ENCODE results near the gene MGARP. TPM values are rescaled to one million over a fixed set of nuclear protein-coding genes. Genes with fewer than 3 reads are reported as not detected.

The MGARP gene
- total and polyA plus RNA-seq, 4 donors, result 0.09 to 0.17 (median 0.09) TPM; not detected in 1

- no peak for TF ChIP-seq MAX (IDR thresholded peaks at IDR 0.05)
These were observed 6.2 kb downstream of the MGARP start (continued) for GRCh38 chr4:139273835-139274234.

GRCh38 chr4:139267301-139267700, 12.7 kb downstream of the MGARP start:
- TF ChIP-seq JUND (IDR thresholded peaks at IDR 0.05), result no peak
- TF ChIP-seq HNF4G (IDR thresholded peaks at IDR 0.05), result no peak
- no peak overlapping the region for H3K27ac ChIP-seq (ENCODE audit: low read depth in 1 of 2, low read length in 2 of 2)

GRCh38 chr4:139266583-139267257, 13.3 kb downstream of the MGARP start:
- WGBS, result 20% methylated on average over 14 of the region's 14 CpGs

More at GRCh38 chr4:139267301-139267700, 12.7 kb downstream of the MGARP start:
- Histone ChIP-seq H3K9ac (ENCODE audit: low read depth in 1 of 2, low read length in 2 of 2) (no peak overlapping the region), H3K27me3 (ENCODE audit: control insufficient read depth in 4 of 4, insufficient read depth in 4 of 4, low read length in 3 of 4) (no peaks in the 10 kb centered on the region), H3K4me1 (ENCODE audit: control insufficient read depth in 4 of 4, insufficient read depth in 4 of 4, low read length in 3 of 4) (peaks cover 0 to 4% (median 2%) of the 10 kb centered on the region in 4 donors), H3K4me3 (ENCODE audit: low read depth in 1 of 3, low read length in 3 of 3) (no peak overlapping the region), H3K36me3 (ENCODE audit: control insufficient read depth in 4 of 4, insufficient read depth in 3 of 4, low read depth in 1 of 4, low read length in 3 of 4) (no peaks in the 10 kb centered on the region), H3K9me3 (ENCODE audit: control insufficient read depth in 4 of 4, low read length in 3 of 4) (no peaks in the 10 kb centered on the region)
- WGBS, result 96% methylated on average over 1 of the region's 1 CpG
- DNase-seq (ENCODE audit: low spot score), result no peak

More at GRCh38 chr4:139266583-139267257, 13.3 kb downstream of the MGARP start:
- H3K27me3 ChIP-seq (ENCODE audit: control insufficient read depth in 4 of 4, insufficient read depth in 4 of 4, low read length in 3 of 4), result no peaks in the 10 kb centered on the region
- TF ChIP-seq HNF4G (IDR thresholded peaks at IDR 0.05) (no peak), MAX (IDR thresholded peaks at IDR 0.05) (peak; percentile 15), RXRA (IDR thresholded peaks at IDR 0.05) (peak; percentile 62 to 68), TAF1 (conservative IDR thresholded peaks at IDR 0.05) (no peak), ZBTB33 (IDR thresholded peaks at IDR 0.05) (no peak), CTCF (IDR thresholded peaks at IDR 0.05; ENCODE audit: low read depth, low read length, missing input control) (no peak), FOXA1 (IDR thresholded peaks at IDR 0.05) (no peak), NR2F2 (IDR thresholded peaks at IDR 0.05) (peak; percentile 73), GABPA (IDR thresholded peaks at IDR 0.05 in 1 of 2, conservative IDR thresholded peaks at IDR 0.05 in 1 of 2) (no peak), SP1 (IDR thresholded peaks at IDR 0.05) (peak; percentile 48), YY1 (IDR thresholded peaks at IDR 0.05) (no peak), REST (IDR thresholded peaks at IDR 0.05) (peak; percentile 91), FOXA2 (IDR thresholded peaks at IDR 0.05) (no peak), RAD21 (IDR thresholded peaks at IDR 0.05) (peak in 1 of 2 donors; percentile 28), EGR1 (IDR thresholded peaks at IDR 0.05; ENCODE audit: low read depth in 2 of 2) (no peak), JUND (IDR thresholded peaks at IDR 0.05) (no peak), ATF3 (IDR thresholded peaks at IDR 0.05) (peak; percentile 18), HNF4A (conservative IDR thresholded peaks at IDR 0.05) (peak in 1 of 2 donors; percentile 26)
- DNase-seq (ENCODE audit: low spot score), result peak; percentile 56
- H3K27ac ChIP-seq (ENCODE audit: low read depth in 1 of 2, low read length in 2 of 2), result peak overlapping the region in 1 of 2 donors; percentile 18
- H3K36me3 ChIP-seq (ENCODE audit: control insufficient read depth in 4 of 4, insufficient read depth in 3 of 4, low read depth in 1 of 4, low read length in 3 of 4), result no peaks in the 10 kb centered on the region
- no peaks in the 10 kb centered on the region for H3K9me3 ChIP-seq (ENCODE audit: control insufficient read depth in 4 of 4, low read length in 3 of 4)
- H3K4me1 ChIP-seq (ENCODE audit: control insufficient read depth in 4 of 4, insufficient read depth in 4 of 4, low read length in 3 of 4), result peaks cover 0 to 4% (median 2%) of the 10 kb centered on the region in 4 donors
- H3K9ac ChIP-seq (ENCODE audit: low read depth in 1 of 2, low read length in 2 of 2), result no peak overlapping the region
- H3K4me3 ChIP-seq (ENCODE audit: low read depth in 1 of 3, low read length in 3 of 3), result peak overlapping the region in 2 of 3 donors; percentile 49 to 55
